GM12864 (cell line): ENCODE measurements around the gene PDGFA.

Source experiments
- DNase-seq: peaks from one replicate; pipeline ENCODE4 v3.0.0-alpha.2; 2011; ENCODE audit warnings: low read depth
- H3K4me3 ChIP-seq: 2 replicates; pipeline ENCODE4 v1.5.1; 2011; ENCODE audit warnings: mild to moderate bottlenecking, low read depth, low read length, control low read depth
- TF ChIP-seq, protein P1 (sequence below): IDR thresholded peaks from 2 replicates; pipeline ENCODE4 v1.5.1; 2011; ENCODE audit warnings: low read depth, mild to moderate bottlenecking, moderate library complexity, low read length, control low read depth, inconsistent platforms; ENCODE audit errors: missing control alignments

Gene PDGFA

DNA sequence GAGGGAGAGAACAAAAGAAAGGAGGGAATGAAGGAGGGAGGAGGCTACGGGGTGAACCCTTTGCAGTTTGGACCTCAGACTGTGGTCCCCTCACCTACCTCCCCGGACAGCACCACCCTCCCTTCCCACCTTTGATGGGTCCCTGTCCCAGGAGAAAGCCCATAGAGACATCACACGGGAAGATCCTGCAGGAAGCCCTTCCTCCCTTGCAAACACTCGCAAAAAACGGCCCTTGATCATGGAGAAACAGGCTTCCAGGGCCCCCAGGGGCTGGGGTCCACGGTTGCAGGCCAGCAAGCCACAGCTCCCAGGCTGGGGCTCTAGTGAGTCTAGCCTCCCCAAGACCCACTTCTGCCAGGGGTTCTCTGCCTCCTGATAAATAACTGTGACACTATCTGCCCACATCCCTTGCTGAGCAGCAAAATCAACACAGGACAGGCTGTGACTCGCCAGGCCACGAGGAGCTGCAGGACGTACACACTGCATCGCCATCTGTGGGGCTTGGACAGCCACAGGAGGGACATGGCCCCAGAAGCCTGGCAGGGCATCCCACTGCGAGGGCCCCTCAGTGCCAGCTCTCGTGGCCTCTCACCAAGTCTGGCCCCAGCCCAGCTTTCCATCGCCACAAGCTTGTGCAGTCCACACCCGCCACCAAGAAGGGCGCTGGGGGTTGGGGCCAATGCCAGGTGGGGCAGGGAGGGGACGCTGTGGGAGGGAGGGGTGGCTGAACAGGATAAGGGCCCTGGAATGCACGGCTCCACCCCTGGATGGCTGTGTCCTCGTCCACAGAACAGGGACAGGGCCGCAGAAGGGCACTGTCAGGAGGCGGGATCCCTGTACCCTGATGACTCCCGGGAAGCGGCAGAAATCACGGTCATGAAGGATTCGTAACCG is 34.2 kb downstream of the PDGFA start:
- DNase-seq = no peak
- TF ChIP-seq, protein P1, sequence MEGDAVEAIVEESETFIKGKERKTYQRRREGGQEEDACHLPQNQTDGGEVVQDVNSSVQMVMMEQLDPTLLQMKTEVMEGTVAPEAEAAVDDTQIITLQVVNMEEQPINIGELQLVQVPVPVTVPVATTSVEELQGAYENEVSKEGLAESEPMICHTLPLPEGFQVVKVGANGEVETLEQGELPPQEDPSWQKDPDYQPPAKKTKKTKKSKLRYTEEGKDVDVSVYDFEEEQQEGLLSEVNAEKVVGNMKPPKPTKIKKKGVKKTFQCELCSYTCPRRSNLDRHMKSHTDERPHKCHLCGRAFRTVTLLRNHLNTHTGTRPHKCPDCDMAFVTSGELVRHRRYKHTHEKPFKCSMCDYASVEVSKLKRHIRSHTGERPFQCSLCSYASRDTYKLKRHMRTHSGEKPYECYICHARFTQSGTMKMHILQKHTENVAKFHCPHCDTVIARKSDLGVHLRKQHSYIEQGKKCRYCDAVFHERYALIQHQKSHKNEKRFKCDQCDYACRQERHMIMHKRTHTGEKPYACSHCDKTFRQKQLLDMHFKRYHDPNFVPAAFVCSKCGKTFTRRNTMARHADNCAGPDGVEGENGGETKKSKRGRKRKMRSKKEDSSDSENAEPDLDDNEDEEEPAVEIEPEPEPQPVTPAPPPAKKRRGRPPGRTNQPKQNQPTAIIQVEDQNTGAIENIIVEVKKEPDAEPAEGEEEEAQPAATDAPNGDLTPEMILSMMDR = no peak
- no peak overlapping the region for H3K4me3 ChIP-seq

DNA sequence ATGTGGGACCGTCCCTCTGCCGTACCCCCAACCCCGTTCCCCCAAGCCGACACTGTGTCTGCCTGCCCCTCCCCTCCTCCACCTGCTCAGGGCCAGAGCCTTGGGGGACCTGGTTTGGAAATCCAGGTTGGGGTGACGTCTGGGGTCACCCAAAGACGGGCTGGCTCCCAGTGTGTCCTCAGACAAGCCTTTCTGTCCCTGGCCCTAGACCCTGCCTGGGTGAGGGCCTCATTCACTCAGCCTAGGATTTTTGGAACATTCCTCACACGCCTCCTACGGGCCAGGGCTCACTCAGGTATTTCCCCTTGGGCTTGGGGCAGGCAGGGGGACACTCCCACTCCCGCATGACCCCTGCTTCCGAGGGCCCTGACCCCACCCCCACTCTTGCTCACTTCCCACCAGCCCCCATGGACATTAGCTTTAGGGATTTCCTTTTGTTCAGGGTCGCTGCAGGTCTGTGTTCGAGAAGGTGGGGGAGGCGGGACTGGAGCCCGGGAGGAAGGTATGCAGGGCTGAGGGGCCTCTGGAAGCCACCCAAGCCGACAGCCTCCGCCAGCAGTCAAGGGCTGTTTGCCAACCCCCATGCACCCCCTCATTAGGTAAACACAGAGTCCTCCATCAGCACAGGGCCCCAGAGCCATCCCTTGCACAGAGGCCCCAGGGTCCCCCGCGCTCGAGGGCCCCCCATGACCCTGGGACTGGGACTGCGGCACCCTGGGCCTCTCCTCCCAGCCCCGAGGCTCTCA is 35.1 kb downstream of the PDGFA start:
- DNase-seq = no peak
- no peak overlapping the region for H3K4me3 ChIP-seq
- TF ChIP-seq, protein P1 = no peak

DNA sequence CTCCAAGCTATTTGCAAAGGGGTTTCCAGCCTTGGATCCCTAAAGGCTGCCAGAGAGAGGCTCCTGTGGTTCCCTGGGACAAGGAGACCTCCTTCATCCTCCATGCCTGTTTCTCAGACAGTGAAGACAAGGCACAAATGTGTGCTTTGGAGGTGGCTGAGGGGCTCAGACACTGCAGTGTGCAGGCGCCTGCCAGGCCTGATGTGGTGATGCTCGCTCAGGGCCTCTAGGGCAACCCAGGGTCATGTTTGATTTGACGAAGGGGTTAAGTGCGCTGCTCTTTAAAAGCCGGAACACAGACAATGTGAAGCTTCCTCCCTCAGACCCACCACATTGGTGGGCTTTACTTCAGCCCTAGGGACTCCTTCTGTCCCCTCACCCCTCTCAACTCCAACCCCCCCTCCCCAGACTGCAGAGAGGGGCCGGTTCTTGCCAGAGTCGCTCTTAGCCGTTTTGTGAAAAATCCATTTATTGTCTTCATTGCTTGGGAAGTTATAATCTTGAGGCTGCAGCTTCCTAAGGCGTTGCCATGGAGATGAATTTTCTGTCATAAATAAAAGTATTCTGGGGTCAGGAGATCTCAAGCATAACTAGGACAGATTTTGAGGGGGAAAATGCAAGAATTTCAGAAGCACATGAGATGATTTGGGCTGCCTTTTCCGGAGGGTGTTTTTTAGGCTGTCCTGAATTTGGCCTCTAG is 35.8 kb downstream of the PDGFA start:
- no peak overlapping the region for H3K4me3 ChIP-seq
- TF ChIP-seq, protein P1 = no peak
- no peak for DNase-seq

DNA sequence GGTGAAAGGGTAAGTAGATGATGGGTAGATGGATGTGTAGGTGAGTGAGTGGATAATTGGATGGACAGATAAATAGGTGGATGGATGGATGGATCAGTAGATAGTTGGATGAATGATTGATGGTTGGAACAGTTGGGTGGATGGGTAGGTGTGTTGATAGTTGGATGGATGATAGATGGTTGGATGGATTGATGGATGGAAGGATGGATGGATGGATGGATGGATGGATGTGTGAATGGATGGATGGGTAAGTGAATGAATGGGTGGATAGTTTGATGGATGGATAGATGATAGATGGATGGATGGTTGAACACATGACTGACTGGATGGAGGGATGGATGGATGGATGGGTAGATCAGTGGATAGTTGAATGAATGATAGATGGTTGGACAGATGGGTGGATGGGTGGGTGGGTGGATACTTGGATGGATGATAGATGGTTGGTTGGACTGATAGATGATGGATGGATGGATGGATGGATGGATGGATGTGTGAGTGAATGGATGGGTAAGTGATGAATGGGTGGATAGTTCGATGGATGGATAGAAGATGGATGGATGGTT is 37.0 kb downstream of the PDGFA start:
- TF ChIP-seq, protein P1 = no peak
- DNase-seq = no peak
- H3K4me3 ChIP-seq = no peak overlapping the region

DNA sequence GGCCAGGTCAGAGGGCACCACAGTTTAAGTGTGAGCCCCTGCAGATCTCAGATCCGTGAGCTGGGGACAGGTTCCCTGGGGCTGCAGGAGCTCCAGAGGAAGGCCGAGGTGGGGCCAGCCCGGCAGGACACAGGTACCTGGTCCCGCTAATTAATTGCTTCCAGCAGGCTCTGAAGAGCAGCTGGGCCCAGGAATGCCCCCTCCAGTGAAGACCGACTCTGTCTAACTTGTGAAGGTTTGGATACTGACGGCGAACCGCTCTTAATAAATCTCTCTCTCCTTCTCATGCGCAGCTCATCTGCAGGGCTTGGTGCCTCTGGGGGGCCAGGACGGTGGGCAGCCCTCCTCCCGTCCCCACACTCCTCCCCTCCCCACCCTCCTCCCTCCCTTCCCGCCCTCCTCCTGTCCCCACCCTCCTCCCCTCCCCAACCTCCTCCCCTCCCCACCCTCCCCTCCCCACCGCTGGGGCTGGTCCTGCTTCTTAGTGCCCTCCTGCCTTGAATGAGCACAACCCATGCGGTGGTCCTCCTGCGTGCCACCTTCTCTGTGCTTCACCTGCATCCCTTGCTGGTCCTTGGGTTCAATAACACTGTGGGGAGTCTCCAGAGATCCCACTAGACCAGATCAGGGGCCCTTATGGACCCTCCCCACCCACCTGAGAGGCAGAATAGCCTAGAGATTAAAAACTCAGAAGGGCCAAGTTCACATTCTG is 38.3 kb downstream of the PDGFA start:
- H3K4me3 ChIP-seq = no peak overlapping the region
- TF ChIP-seq, protein P1 = no peak
- no peak for DNase-seq
